CD4-positive, alpha-beta T cell treated with Interleukin-2 at 100 ng/mL for 4 hours (primary cell): ENCODE measurements around the gene RNF187.

Source experiments
- DNase-seq: peaks from one replicate; pipeline ENCODE4 v3.0.0-alpha.2; 2020; ENCODE audit warnings: low spot score

Gene RNF187

DNA sequence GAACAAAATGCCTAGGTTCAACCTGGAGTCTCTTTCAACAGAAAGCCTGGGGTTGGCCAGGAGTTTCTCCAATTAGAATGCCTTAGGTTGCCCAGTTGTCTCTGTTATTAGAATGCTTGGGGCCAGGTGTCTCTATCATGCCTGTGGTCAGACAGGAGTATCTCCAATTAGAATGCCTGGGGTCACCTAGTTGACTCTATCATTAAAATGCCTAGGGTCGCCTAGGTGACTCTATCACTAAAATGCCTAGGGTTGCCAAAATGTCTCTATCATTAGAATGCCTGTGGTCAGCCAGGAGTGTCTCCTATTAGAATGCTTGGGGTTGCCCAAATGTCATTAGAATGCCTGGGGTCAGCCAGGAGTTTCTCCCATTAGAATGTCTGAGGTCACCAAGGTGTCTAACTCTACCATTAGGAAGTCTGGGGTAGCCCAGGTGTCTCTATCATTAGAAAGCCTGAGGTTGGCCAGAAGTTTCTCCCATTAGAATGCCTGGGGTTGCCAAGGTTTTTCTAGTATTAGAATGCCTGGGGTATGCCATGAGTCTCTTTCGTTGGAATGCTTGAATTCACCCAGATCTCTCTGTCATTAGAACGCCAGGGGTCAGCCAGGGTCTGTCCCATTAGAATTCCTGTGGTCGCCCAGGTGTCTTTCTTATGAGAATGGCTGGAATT, 57.9 kb downstream of the RNF187 start:
- DNase-seq: no peak
